Astrocyte of the cerebellum (primary cell): ENCODE results near the gene SGMS1.

Experiments
- DNase-seq: peaks from one replicate; pipeline ENCODE4 v3.0.0-alpha.2; 2011; ENCODE audit warnings: low read depth
- H3K4me3 ChIP-seq: 2 replicates; pipeline ENCODE4 v1.5.1; 2011; ENCODE audit warnings: mild to moderate bottlenecking, low read depth, low read length, moderate library complexity
- in situ Hi-C: cut with HindIII; loops from 2 replicates; pipeline ENCODE4 v1.10.0; 2017; ENCODE audit warnings: low sequenced_read_pairs
- TF ChIP-seq, protein P1 (sequence below): IDR thresholded peaks from 2 replicates; pipeline ENCODE4 v1.5.1; 2012; ENCODE audit warnings: low read length, low read depth, moderate library complexity, mild to moderate bottlenecking; ENCODE audit errors: missing control alignments

SGMS1 gene

GRCh38 chr10:50393784-50394467 lies 229.8 kb downstream of the SGMS1 start:
- TF ChIP-seq, protein P1, sequence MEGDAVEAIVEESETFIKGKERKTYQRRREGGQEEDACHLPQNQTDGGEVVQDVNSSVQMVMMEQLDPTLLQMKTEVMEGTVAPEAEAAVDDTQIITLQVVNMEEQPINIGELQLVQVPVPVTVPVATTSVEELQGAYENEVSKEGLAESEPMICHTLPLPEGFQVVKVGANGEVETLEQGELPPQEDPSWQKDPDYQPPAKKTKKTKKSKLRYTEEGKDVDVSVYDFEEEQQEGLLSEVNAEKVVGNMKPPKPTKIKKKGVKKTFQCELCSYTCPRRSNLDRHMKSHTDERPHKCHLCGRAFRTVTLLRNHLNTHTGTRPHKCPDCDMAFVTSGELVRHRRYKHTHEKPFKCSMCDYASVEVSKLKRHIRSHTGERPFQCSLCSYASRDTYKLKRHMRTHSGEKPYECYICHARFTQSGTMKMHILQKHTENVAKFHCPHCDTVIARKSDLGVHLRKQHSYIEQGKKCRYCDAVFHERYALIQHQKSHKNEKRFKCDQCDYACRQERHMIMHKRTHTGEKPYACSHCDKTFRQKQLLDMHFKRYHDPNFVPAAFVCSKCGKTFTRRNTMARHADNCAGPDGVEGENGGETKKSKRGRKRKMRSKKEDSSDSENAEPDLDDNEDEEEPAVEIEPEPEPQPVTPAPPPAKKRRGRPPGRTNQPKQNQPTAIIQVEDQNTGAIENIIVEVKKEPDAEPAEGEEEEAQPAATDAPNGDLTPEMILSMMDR, result no peak
- no peak for DNase-seq
- H3K4me3 ChIP-seq, result no peak overlapping the region
- in situ Hi-C loops, result no loop called here

DNA sequence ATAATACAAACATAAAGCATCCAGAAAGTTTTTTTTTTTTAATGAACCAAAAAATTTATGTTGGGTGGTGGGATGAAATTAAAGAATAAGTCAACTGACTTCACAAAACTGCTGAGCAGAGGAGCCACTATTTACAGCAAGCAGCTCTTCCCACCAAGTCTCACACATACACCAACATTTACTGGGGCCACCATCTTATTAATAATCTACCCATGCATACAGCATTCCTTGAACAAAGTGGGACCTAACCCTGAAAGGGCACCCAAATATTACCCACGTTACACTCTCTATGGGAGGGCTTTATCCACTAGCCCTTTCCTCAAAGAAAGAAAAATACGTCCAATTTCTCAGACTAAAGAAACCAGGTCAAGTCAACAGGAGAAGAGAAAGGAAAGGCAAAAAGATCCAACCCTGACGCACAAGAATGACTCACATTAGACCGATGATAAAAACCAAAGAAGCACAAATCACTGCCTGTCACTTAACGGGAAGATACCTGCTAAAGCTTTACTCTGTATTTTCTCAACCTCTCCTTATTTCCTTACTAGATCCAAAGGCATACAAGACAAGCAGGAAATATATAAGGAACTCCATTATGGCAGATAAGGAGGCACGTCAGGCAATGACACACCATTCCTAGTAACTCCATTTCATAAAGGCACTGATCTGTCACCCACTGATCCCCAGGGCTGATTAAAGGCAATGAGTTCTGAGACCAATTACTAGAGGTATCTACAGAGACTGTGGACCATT lies 230.6 kb downstream of the SGMS1 start:
- H3K4me3 ChIP-seq, result no peak overlapping the region
- in situ Hi-C loops, result no loop called here
- TF ChIP-seq, protein P1, result no peak
- DNase-seq, result no peak

DNA sequence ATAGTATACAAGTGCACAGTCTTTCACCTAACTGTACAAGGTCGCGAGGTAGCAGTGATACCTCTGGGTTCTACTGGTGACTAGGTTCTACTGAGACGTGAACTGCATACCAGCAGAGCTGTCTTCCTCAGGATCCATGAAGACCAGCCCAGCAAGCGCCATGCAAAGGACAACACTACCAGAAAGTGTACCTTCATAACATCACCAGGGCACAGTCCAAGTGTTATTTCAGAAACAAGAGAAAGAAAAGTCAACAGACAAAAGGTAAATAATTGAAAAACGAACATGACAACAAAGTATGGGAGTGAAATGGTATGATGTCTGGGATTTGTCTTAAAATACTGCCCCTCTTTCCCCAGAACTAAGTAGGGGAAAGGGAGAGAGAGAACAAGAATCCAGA lies 231.3 kb downstream of the SGMS1 start:
- TF ChIP-seq, protein P1, result no peak
- no peak overlapping the region for H3K4me3 ChIP-seq
- DNase-seq, result no peak
- in situ Hi-C loops, result no loop called here

DNA sequence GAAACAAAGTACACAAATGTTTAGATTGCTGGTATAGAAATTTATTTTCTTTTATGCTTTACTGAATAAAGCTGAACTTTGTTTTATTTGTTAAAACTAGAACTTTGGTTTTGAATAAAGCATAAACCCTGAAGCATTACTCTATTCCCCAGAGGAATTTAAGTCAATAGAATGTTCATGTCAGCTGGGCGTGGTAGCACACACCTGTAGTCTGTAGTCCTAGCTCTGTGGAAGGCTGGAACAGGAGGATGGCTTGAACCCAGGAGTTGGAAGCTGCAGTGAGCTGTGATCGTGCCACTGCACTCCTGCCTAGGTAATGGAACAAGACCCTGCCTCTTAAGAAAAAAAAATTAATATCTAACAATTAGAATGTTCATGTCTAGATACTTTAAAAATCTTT lies 233.5 kb downstream of the SGMS1 start:
- no peak overlapping the region for H3K4me3 ChIP-seq
- TF ChIP-seq, protein P1, result no peak
- no peak for DNase-seq
- in situ Hi-C loops, result no loop called here

GRCh38 chr10:50388181-50388580 lies 235.6 kb downstream of the SGMS1 start:
- no peak overlapping the region for H3K4me3 ChIP-seq
- in situ Hi-C loops, result no loop called here
- TF ChIP-seq, protein P1, result no peak
- no peak for DNase-seq

DNA sequence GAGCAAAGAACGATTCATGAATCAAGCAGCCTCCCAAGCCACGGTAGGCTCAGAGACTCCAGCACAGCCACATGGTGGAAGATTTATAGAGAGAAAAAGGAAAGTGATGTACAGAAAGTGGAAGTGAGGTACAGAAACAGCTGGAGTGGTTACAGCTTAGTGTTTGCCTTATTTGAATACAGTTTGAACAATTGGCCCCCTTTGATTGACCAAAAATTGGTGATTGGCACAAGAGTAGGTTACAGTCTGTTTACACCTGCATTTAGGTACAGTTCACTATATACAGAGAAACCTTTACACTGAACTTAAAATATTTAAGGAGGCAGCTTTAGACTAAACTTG lies 236.1 kb downstream of the SGMS1 start:
- no peak for DNase-seq
- TF ChIP-seq, protein P1, result no peak
- H3K4me3 ChIP-seq, result no peak overlapping the region
- in situ Hi-C loops, result no loop called here
